Skin of body (tissue), 2 donors: ENCODE data around the gene PTPRB. TPM values are rescaled to one million over a fixed set of nuclear protein-coding genes. Genes with fewer than 3 reads are reported as not detected.

Experiments
- DNase-seq: peaks from one replicate; lab custom pipeline; 2025; lab: John Stamatoyannopoulos, UW
- total RNA-seq: library from RNA; depleted of rRNA; stranded (reverse); fragments of >200 nt; gene quantifications from one replicate; pipeline ENCODE4 v1.2.3, GENCODE V29; 2014

PTPRB gene
- total RNA-seq, 1 donor from 2014 or later, result 13.1 TPM

- no peak for DNase-seq
Observed at GRCh38 chr12:70644861-70645260, 7.6 kb upstream of the PTPRB start.

- no peak for DNase-seq
Observed at GRCh38 chr12:70643939-70644338, 6.7 kb upstream of the PTPRB start.

- no peak for DNase-seq
Observed at GRCh38 chr12:70641691-70642090, 4.5 kb upstream of the PTPRB start.

GRCh38 chr12:70640901-70641300, 3.7 kb upstream of the PTPRB start:
- DNase-seq, result no peak

GRCh38 chr12:70639535-70639934, 2.3 kb upstream of the PTPRB start:
- DNase-seq, result no peak

- no peak for DNase-seq
Observed at GRCh38 chr12:70638639-70639360, 1.6 kb upstream of the PTPRB start.

GRCh38 chr12:70635755-70636154, 1.5 kb downstream of the PTPRB start:
- DNase-seq, result no peak

GRCh38 chr12:70628701-70629480, 8.3 kb downstream of the PTPRB start:
- DNase-seq, result no peak

GRCh38 chr12:70627677-70628076, 9.6 kb downstream of the PTPRB start:
- DNase-seq, result no peak

- no peak for DNase-seq
Observed at GRCh38 chr12:70626180-70626579, 11.0 kb downstream of the PTPRB start.

- DNase-seq, result no peak
Observed at GRCh38 chr12:70619471-70620152, 17.6 kb downstream of the PTPRB start.

GRCh38 chr12:70618371-70618770, 18.9 kb downstream of the PTPRB start:
- DNase-seq, result no peak

GRCh38 chr12:70617450-70617849, 19.8 kb downstream of the PTPRB start:
- no peak for DNase-seq

GRCh38 chr12:70615174-70615866, 21.9 kb downstream of the PTPRB start:
- no peak for DNase-seq

- DNase-seq, result no peak
Observed at GRCh38 chr12:70609739-70610491, 27.3 kb downstream of the PTPRB start.

- DNase-seq, result no peak
Observed at GRCh38 chr12:70609203-70609602, 28.0 kb downstream of the PTPRB start.

- DNase-seq, result no peak
Observed at GRCh38 chr12:70608184-70608583, 29.0 kb downstream of the PTPRB start.

- no peak for DNase-seq
Observed at GRCh38 chr12:70607107-70607506, 30.1 kb downstream of the PTPRB start.

GRCh38 chr12:70605976-70606375, 31.3 kb downstream of the PTPRB start:
- no peak for DNase-seq

- no peak for DNase-seq
Observed at GRCh38 chr12:70604662-70605061, 32.6 kb downstream of the PTPRB start.

GRCh38 chr12:70603044-70603443, 34.2 kb downstream of the PTPRB start:
- DNase-seq, result no peak
